ENCODE data around the gene MTHFR.
"Not testable (repeated sequence)": the region's sequence is repeated elsewhere in the genome, so short reads cannot be mapped to it uniquely, and the experiment has no call there.

The MTHFR gene

DNA sequence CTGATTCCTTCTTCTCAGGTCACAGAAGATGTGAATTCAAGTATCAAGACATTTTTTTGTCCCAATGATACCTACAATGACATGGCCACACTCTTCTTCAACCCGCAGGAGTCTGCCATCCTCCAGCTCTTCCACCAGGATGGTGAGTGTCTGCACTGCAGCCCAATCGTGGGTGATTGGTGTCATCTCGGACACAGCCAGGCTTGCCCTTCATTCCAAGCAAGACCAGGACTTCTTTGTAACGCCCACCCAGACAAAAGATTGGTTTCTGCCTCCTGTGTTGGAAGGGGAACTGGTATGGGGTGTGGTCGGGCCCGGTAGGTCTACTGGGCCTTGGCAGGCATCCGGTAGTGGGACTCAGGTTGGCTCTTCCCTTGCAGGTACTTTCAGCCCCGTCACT is 27.7 kb upstream of the MTHFR start:
- DNase-seq (ENCODE audit: low read depth in 2 of 2): no peak

DNA sequence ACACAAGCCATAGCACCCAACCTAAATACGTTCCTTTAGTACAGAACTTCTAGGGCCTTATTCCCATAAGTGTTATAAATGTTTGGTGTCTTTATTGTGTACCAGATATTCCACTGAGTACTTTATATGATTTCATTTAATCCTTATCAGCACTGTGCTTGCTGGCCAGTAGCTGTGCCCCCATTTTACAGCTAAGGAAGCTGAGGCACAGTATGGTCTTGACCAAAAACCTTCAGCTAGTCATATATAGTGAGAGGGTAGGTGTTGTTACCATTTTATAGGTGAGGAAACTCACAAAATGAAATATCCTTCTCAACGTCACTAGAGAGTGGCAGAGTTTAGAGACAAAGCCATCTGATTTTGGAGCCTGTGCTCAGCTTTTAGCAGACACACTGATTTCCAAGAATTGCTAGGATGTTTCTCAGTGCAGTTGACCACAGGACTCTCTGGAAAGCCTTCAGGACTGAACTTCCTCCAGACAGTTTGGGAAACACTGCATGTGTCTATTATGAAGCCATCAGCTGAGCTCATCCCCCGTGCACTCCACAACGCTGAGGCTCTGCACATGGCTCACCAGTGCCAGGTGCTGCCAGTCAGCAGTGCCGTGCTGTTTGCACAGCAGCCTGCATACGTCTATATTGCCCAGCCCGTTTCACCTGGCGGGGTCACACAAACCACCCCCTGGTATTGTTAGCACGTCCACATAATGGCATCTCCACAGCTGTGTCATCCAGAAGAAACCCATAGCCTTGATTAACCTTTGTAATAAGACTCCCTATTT is 26.4 kb upstream of the MTHFR start:
- no peak for DNase-seq (ENCODE audit: low read depth in 2 of 2)

DNA sequence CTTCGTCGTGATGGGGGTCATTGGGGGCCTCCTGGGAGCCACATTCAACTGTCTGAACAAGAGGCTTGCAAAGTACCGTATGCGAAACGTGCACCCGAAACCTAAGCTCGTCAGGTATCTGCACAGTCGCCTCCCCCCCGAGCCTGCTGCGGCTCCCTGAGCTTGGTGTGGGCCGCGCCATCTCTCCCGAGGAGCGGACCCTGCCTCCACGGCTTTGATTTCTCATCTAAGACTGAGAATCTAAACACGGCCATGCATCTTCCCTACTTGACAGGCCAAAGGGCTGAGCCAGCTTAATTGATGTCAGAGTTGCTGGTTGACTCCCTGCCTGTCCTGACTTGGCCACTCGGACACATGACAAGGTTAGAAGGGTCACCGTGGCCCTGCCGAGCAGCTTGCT is 22.7 kb upstream of the MTHFR start:
- DNase-seq (ENCODE audit: low read depth in 2 of 2): no peak

DNA sequence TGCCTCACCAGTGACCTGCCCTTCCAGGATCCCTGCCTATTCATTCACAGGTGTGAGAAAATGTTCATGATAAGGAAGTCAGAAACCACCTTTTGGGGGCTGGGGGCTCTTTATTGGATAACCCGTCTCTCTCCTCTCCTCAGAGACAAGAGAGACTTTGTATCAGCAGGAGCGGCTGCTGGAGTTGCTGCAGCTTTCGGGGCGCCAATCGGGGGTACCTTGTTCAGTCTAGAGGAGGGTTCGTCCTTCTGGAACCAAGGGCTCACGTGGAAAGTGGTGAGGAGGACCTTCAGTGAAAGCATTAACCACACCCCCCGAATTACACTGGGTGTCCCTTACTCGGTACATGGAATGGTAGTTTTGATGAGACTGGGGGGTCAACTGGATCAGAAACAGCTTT is 21.2 kb upstream of the MTHFR start:
- no peak for DNase-seq (ENCODE audit: low read depth in 2 of 2)

DNA sequence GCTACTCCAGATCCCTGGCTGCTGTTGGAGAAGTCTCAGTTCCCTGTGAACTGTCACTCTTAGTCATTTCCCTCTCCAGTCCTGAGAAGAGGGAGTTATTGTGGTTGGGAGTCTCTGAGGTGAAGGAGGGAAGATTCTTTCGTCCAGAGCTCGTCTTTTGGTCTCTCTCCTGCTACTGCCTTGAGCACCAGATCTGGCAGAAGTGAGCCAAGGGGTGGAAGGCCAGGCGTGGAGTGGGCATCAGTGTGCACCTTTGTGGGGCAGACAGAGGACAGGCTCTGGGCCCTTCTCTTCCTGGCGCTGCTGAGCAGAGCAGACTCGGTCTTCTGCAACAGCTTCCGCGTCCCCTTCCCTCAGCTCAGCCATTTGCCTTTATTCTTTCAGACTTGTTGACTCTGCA is 19.4 kb upstream of the MTHFR start:
- no peak for DNase-seq (ENCODE audit: low read depth in 2 of 2)

DNA sequence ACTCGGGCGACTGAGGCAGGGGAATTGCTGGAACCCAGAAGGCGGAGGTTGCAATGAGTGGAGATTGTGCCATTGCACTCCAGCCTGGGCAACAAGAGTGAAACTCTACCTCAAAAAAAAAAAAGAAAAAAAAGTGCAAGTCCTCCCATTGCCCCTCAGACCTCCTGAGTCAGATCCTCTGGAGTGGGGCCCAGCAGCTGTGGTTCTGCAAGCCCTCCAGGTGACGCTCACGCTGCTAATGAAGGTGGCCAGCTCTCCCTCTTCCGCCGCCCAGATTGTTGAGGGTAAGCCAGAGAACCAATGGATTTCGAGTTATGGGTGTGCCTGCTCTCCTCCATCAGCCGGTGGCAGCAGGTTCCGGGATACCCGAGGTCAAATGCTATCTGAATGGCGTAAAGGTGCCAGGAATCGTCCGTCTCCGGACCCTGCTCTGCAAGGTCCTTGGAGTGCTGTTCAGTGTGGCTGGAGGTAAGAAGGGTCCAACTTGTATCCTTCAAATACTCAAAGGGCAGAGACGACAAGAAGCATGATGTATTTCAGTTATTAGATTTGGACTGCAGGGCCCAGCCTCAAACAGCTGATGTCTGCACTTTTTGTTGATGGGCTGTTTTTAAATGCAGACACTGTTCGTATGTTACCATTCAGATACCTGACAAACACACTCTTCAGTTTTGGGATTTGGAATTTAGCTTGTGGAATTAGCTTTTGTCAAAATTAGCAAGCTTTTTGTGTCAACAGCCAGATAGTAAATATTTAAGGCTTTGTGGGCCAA is 17.8 kb upstream of the MTHFR start:
- no peak for DNase-seq (ENCODE audit: low read depth in 2 of 2)

DNA sequence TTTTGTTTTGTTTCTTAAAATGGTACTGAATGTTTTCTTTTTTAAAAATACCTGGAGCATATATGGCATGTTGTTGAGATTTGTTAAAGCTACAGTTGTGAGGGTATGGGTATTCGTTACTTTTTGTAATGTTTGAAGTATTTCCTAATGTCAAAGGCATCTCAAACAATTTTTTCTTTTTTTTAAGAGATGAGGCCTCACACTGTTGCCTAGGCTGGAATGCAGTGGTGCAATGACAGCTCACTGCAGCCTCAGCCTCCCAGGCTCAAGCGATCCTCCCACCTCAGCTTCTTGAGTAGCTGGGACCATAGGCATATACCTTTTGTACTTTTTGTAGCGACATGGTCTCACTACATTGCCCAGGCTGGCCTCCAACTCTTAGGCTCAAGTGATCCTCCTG is 16.3 kb upstream of the MTHFR start:
- no peak for DNase-seq (ENCODE audit: low read depth in 2 of 2)

DNA sequence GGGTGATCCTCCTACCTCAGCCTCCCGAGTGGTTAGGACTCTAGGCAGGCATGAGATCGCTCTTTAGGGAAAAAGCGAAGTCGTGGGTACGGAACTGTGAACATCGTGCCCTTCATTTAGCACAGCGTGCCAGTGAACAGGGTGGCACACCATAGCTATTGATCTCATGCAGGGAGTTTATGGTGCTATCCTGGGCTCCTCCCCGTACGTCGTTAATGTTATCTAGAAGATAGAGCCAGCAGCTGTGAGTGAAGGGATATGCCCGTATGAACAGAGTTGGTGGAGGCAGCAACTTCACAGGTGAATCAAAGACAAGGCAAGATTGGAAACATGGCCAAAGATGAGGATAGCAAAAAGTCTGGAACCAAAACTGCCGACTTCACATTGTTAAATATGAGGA is 11.4 kb upstream of the MTHFR start:
- DNase-seq (ENCODE audit: low read depth in 2 of 2): no peak

DNA sequence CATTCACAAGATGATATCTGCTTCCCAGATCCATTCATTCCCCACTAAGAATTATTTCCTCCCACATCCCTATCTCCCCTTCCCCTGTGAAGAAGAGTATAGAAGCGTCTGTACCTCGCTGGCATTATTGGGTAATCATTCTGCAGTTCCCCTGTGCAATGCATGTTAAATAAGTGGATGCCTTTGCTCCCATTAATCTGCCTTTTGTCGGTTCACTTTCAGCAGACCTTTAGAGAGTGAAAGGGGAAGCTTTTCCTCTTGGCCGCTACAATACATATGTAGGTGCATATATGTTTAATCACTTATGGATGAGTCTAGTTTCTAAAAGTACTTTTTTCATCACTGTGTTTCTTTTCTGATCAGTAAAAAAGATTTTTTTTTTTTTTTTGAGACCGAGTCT is 7.3 kb upstream of the MTHFR start:
- no peak for DNase-seq (ENCODE audit: low read depth in 2 of 2)

DNA sequence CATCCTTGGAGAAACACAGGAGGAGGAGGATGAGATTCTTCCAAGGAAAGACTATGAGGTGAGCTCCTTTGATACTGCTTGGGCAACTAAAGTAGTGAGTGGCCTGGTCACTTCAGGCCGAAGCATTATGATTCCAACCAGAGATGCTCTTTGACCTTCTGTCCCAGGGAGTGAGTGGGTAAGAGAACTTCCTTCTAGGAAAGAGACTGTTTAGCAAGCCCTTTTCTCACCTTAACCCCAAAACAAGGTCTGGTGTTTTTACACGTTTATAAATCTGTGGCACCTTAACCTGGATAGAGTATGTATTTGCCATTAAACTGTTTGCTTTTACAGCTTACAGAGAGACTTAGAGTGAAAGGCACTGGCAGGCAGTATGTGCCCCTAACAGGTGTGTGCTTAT is 1.4 kb upstream of the MTHFR start:
- no peak for DNase-seq (ENCODE audit: low read depth in 2 of 2)

DNA sequence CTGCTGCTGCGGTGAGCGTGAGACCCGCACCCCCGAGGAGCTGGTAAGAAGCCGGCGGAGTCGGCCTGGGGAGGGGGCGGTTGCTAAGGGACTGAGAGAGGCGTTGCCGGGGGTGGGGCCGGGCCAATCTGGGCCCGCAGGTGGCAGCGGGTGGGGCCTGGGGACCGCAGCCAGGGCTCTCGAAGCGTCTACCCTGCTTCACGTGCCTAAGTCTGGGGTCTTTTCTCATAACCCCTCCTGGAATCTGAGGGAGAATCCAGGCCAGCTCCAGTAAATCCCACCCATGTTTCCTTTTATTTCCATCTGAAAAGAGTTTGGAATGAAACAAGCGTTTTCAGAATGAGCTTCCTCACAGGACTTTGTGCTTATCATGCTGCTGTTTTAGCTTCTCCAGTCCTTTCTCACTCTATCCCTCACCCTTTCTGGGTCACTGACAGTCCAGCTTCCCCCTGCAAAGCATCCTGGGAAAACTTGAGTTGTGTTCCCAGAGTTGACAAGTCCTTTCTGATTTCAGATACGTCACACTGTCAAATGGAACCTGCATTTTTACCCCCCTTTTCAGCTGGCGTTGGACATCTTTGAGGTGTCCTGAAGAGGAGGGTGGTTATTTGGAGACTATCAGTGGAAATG is 658 bp upstream of the MTHFR start:
- no peak for DNase-seq (ENCODE audit: low read depth in 2 of 2)

DNA sequence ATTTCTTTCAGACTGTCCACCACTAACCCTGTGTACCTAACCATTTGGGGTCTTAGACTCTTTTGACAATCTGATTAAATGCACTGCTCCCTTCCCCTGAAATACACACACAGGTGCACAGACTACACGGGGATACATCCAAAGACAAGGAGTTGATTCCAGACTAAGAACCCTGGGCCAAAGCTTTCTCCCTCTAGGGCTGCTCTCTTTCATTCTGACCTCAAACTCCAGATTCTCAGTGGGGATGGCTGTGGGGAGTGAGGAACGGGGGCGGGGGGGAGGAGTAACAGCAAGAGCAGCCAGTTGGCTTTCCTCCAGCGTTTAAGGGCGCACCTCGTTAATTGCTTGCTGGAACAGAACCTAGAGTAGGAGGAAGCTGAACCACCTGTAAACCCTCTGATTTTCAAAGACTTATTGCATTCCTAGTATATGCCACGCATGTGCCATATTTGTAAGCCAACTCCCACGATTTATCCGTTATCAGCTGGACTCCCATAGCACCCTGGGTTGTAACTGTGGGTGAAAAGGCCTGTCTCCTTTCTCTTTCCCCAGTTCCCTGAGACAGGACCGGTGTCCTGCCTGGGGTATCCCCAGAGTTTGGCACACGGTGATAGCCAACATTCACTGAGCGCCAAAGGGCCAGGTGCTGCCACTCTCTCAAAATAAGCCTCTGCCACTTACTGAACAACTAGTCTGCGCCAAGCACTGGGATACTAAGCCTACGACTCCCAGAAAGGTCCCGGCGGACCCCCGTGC is 920 bp downstream of the MTHFR start:
- DNase-seq (ENCODE audit: low read depth in 2 of 2): no peak

DNA sequence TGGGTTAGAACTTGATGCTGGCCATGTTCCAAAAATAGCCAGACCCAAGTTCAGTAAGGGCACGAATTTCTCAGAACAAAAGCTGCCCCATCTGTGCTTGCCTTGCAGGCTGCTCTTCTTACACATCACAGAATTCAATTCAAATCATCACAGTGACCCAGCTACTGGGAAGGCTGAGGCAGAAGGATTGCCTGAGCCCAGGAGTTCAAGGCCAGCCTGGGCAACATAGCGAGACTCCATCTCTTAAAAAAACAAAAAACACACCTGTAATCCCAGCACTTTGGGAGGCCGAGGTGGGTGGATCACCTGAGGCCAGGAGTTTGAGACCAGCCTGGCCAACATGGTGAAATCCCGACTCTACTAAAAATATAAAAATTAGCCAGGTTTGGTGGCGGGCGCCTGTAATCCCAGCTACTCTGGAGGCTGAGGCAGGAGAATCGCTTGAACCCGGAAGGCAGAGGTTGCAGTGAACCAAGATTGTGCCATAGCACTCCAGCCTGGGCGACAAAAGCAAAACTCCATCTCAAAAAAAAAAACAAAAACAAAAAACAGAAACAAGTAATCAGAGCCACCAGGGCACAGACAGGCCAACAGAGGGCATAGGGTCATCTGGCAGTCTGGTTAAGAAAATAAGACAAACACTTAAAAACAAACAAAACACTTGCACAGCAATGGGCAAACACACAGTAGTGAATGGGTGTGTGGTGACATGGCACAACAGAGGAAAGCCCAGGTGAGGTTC is 1.7 kb downstream of the MTHFR start:
- DNase-seq (ENCODE audit: low read depth in 2 of 2): not testable (repeated sequence)

DNA sequence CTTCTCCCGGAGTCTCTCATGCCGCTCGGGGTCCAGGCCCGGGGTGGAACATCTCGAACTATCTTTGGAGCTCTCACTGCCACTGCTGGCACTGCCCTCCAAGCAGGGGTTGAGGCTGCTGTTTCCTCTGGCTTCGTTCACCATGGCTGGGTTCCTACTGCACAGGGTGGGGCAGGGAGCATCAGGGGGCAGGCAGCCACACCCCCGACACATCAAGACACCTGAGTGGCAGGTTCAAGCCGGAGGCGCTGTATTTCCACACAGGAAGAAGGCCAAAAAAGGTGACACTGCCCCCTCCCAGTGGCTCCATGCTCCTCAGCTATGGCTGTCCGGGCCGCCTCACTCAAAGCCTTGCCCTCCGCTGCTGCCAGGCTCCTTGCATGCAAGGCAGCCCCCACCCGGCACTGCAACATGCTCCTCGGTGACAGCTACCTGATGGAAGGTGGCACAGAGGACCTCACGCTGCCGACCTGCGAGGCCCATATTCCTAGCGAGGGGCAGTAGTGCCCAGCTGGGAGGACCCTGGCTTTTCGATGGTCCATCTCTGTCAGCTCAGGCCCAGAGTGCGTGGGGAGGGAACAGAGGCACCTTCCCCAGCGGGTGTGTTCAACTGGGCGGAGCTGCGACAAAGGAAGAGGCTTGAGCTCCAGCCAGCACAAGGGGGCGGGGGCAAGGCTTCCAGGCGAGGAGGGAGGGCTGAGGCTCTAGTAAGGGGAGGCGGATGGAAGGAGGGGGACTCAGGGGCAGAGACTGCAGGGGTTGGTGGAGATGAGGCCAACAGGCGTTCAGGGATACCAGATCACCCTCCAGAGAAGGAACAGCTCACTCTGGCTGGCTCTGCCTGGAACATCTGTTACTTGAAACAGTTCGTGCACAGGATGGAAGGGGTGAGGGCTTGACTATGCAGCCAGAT is 2.5 kb downstream of the MTHFR start:
- peak; percentile 51 to 59 for DNase-seq (ENCODE audit: low read depth in 2 of 2)

DNA sequence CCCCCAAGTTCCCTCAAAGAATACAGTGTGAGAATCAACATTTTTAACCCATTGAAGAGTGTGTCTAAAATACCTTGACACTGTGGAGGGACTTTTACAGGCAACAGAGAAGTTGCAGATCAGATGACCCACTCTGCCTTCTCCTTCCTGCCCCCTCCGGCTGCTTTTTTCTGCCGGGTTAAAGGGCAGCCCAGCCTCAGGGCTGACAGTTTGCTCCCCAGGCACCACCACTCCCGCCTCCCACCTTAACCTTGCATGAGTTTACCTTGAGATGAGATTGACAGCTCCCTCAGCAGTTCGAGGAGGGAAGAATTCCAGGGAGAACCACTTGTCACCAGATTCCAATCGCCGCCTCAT is 3.2 kb downstream of the MTHFR start:
- no peak for DNase-seq (ENCODE audit: low read depth in 2 of 2)

DNA sequence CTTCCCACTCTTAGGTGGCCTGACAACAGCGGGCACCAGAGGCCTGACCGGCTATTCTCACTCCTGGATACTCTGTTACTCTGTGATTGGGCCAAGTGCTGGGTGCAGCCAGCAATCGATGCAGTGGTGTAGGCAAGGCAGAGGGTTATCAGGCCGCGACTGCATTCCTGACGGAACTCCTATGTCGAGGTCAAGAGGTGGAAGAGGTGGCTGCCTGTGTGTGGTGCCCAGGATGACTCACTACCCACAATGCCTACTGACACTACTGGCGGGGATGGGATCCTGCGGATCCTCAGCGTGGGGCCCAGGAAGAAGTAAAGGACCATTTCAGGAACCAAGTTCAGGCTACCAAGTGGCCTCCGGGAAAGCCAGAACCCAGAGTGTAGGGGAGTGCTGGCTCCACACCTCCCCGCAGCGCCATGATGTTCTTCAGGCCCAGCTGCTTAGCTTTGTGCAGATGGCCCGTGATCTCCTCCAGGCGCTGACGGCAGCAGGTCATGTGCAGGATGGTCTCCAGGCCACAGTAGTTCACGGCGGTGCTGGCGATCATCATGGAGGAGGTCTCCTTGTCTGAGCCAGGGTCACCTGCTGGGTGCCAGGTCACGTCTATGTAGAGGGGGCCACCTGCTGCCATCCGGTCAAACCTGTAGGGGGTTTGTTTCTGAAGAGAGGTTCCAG is 4.9 kb downstream of the MTHFR start:
- DNase-seq (ENCODE audit: low read depth in 2 of 2): no peak

DNA sequence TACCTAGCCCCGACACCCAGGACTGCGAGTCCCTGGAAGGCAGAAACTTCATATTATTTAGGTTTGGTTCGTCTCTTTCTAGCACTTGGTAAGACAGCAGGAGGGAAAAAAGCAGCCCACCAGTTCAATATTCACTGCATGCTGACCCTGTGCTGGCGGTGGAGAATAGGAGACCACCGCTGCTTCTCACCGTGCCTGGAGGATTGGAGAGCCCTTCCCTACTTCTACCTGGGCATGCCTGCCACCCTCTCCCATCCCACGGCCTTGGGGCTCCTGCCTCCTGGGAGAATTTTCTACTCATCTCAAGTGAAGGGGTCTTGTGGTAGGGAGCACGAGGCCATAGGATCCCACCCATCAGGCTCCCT is 5.4 kb downstream of the MTHFR start:
- DNase-seq (ENCODE audit: low read depth in 2 of 2): no peak

DNA sequence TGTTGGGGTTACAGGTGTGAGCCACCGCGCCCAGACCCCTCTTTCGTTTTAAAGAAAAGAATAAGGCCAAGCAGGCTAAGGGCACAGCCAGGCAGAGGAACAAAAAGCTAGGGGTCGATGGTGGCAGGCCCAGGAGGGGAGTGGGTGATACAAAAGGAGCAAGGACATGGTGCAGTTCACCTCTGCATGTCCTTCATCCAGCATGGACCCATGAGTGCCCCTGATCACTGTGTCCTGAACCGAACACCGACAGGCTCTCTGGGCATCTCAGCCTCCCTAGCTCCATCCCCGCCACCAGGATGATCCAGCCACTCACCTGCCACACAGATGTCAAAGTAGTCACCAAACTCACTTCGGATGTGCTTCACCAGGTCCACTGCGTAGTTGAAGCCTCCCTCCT is 5.9 kb downstream of the MTHFR start:
- DNase-seq (ENCODE audit: low read depth in 2 of 2): no peak

DNA sequence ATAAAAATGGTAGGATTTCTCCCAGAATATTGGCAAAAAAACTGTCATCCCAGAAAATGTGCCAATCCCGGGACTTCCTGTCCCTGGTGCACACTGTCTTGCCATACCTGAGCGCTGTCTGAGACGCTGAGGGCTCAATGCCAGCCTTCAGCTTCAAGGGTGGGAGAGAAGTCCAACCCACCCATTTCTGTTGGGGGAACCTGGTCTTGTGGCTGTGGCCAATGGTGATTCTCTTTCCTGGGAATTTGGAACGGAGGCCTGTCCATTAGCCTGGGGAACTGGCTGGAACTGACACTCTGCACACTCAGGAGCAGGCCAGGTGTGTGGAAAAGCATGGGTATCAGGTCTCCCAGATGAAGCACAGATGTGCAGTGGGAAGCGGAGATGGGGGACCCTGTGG is 6.7 kb downstream of the MTHFR start:
- no peak for DNase-seq (ENCODE audit: low read depth in 2 of 2)

All from stimulated activated CD8-positive, alpha-beta memory T cell treated with anti-CD3 and anti-CD28 coated beads, Interleukin-2, amount 100 ng/mL, for 1 hour (primary cell).